ENCODE results near the gene MGAT4B.
A peak's percentile ranks its signal among the peaks of the same experiment; 100 is the strongest.
"Not testable (repeated sequence)": the region's sequence is repeated elsewhere in the genome, so short reads cannot be mapped to it uniquely, and the experiment has no call there.

Gene MGAT4B

DNA sequence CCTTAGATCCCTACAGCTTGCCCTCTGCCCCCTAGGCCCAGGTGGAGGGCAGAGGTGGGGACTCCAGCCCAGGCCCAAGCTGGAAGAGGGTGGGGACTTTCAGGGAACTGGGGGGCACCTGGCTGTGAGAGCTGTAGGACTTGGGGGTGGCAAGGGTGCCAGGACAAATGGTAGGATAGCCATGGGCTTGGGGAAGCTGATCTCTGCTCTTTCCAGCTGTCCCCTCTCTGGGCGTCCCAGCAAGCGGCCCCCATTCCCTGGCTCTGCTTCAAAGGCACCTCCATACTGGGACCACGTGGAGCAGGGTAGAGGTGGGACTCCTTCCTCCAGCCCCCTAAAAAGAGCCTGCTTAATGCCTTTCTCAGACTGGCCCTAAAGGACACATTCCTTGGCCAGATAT is 12.5 kb downstream of the MGAT4B start:
- DNase-seq, result no peak

DNA sequence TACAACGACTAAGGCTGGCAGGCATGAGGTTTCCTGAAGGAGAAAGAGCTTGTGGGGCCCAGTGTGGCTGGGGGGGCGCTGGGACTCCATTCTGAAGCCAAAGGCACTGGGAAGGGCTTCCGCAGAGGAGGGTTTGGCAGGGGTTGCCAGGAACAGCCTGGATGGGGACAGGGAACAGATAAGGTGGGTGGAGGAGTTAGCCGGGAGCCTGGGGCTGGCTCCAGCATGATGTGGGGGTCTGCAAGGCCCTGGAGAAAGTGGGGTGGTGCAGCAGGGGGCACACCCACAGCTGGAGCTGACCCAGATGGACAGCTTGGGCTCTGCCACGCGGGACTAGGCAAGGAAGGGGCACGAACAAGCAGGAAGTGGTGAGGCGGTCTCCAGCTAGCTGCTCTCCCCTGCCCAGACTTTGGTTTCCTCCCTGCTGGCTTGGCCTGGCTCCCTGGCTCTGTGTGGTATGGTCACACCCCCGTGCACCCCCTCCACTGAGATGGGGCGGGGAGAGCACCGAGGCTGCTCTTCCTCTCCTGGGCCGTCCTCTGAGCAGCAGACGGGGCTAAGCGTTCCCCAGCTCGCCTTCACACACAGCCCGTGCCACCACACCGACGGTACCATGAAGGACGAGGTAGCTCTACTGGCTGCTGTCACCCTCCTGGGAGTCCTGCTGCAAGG is 13.1 kb downstream of the MGAT4B start, which contains the start of gene LTC4S:
Gene LTC4S (plus strand): TSS at position 519 of the 672 bp plus-strand sequence. CDS start 95 bp downstream, at position 614.
- DNase-seq, result peak; percentile 51

DNA sequence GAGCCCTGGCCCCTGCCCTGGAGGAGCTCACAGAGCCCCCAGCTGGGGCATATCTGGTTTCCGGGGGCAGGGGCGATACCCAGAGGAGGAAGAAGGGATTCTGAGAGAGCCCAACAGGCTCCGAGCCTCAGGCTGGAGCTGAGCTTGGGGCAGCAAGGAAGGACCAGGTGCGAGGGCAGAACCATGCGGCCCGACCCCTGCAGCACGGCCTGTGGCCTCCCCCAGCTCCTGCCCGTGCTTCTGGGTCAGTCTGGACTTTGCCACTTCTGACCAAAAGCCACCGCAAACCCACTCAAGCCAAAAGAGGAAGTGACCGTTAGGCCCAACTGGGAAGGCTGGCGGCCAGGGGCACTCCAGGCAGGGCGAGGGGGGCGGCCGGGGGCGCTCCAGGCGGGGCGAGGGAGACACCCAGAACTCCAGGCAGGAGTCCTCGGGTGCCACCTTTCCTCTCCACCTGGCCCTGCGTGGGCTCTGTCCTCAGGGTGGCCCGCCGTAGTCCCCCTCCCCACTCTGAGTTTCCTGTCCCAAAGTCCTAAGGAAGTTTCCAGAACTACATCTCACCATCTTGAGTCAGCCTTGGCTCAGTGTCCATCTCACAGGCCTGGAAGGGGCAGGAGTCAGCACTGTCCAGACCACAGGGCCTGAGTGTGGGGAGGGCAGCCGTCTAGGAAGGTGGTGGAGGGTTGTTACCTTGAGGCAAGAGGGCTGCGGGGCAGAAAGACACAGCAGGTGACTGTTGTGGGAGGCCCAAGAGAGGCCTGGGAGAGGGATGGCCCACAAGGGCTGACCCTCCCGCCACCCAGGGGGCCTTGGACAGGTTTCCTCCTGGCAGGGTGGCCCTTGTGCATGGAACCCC is 13.8 kb downstream of the MGAT4B start:
- no peak for DNase-seq

DNA sequence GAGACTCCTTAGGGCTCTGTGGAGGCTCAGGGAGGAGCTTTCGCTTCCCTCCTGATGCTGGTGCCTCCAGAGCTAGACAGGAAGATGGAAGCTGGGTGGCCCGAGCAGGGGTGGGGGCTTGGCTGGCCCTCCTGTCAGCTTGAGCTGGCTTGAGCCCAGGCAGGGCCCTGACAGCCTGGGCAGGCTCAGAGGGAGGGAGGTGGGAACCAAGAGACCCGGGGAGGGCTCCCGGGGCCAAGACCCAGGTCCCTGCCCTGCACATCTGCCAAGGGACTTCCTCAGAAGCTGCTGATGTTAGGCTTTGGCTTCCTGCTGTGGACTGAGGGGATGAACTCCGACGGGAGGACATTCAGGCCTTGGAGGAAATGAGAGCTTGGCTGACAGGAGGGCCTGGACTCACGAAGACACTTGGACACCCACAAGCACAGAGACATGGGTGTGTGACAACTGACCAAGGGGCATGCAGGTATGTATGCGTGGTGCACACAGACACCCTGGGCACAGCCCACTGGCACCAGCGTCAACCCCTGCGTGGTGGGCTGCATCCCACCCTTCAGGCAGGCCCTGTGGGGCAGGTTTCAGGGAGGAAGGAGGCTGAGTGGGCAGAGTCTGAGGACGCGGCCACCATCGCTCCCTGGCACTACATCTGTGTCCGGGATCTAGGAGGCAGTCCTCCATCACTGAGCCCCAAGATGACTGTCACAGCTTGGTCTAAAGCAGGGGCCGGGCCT is 14.6 kb downstream of the MGAT4B start:
- no peak for DNase-seq

DNA sequence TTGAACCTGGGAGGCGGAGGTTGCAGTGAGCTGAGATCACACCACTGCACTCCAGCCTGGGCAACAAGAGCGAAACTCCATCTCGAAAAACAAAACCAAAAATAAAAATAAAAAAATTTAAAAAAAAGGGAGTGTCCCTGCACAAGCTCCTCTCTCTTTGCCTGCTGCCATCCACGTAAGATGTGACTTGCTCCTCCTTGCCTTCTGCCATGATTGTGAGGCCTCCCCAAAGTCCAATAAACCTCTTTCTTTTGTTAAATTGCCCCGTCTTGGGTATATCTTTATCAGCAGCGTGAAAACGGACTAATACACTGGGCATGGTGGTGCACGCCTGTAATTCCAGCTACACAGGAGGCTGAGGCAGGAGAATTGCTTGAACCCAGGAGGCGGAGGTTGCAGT is 17.4 kb downstream of the MGAT4B start:
- DNase-seq, result not testable (repeated sequence)

DNA sequence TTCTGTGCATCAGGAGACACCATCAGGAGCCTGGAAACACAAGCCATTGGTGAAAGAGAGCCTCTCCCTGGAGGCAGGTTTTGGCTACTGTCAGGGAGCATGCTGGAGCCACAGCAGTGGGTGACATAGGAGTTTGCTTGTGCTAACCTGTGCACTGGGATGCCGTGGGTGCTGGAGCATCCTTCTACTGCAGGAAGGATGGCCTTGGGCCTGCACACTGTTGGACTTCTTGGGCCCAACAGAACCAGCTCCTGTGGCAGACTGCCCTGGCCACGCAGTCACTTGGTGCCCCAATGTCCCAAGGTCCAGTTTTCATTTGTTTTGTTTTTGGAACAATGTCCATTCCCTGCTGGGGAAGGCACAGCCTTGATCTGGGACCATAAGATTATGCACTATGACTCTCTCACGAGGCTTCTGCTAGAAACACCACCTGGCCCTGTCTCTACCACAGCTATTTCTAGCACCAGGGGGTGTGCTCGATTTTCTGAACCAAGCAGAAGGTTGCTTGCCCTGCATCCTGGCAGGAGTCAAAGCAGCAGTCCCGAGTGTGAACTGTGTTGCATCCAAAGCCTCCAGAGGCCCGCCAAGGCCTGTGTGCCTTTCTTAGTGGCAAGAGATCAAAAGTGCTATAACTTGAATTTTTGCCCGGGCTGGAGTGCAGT is 18.3 kb downstream of the MGAT4B start:
- no peak for DNase-seq

DNA sequence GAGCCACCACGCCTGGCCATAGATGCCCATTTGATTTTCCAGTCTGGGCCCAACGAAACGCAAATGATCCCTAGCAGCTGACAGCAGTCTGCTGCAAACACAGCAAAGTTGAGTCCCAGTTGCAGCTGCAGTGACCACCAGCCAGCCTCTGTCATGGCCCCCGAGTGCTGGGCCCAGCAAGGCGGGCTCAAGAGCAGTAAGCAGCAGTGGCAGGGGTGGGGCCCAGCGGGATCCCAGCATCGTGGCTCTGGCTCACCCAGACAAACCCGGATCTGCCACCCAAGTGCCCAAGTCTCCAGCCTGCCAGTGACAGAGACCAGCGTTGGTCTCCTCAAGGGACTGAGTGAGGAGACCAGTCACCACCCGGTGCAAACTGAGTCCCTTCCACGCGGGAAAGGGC is 19.8 kb downstream of the MGAT4B start:
- no peak for DNase-seq

DNA sequence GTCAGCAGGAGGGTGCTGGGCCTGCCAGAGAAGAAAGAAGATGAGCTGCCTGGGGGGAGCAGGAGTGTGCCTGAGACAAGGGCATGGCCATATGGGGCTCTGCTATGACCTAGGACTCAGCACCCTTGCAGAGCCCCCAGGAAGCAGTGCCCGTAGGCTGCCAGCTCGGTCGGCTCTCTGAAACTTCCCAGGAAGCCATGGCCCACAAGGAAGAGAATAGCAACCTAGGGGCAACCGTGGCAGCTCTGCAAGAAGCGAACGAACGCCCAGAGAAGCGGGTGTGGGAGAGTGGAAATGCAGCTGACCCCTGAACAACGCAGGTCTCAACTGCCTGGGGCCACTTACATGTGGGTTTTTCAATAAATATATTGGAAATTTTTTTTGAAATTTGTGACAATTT is 23.5 kb downstream of the MGAT4B start:
- no peak for DNase-seq

DNA sequence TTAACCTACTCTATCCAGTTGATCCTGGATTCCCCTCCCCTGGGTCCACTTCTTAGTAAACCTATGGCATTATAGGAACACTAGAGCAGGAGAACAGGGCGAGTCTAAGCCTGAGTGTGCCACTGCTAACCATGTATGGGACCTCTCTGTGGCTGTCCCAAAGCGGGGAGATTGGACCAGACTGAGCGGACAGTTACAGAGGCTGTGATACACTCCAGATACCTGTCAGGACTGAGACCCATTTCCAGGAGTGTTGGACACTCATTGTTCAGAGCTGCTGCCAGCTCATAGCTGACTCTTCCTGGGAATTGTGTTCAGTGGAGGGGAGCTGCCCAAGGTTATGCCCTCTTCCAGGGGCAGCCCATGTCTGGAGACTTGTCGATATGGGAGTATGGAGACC is 24.8 kb downstream of the MGAT4B start:
- DNase-seq, result no peak

DNA sequence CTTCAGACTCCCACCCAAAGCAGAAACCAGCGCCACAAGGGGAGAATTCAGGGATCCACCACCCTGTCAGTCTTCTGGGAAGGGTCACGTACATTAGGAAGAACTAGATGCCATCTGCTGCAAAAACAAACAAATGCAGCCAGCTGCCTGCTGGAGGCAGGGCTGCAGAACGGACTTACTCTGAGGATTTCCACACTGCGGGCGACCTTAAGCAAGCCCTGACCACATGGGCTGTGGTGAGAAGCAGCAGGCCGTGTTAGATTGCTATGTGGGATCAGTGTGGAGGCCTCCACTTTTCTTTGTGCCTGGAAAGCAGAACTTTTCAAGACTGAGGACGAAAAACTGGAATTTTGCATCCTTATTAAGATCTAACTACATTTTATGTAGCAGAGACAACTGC is 26.3 kb downstream of the MGAT4B start:
- no peak for DNase-seq

DNA sequence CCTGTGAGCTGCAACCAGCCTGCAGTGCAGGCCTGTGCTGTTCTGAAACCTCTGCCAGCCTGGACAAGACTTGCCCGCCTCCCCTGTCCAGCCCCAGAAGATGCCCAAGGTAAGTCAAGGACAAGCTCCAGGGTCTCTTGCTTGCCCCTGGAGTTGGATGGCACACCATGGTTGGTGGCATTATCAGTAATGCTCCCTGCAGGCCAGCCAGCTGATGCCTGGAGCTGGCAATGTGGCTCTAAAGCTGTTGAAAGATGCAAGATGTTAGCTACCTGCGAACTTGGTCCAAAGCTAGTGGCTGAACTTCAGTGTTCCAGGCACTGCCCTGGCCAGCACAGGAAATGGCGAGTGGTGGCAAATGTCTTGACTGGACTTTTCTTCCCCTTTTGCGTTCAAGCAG is 26.8 kb downstream of the MGAT4B start:
- DNase-seq, result no peak

DNA sequence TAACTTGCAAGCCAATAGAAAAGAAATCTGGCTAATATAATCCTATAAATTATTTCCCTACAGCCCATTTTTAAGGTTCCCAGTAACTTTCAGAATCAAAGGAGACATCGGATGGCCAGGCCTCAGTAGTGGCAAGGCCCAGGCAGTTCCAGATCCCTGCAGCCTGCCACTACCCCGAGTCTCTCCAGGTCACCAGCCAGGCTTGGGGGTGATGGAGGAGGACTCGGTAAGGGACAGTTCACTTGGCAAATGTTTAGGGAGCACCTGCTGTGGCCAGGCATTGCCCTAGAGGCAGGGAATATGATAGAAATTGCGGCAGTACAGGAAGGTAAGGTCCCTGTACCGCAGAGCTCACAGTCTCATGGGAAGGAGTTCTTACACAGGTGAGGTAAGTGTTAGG is 28.1 kb downstream of the MGAT4B start:
- no peak for DNase-seq

DNA sequence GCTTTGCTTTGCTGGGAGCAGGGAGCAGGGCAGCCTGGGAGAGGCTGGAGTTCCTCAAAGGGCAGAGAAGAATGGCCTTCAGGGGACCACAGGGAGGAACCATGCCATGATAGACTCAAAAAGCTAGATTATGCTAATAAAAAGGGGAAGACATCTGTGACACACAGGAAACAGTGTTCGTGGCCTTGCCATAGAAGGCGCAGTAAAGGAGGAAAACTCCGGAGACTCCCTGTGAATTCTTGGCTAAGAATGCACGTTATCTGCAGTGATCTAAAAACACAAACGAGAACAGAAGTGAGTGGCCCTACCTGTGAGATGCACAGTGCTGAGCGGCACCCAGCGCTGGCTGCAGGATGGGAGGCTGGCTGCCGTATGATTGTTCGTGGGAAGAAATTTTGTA is 28.8 kb downstream of the MGAT4B start:
- no peak for DNase-seq

DNA sequence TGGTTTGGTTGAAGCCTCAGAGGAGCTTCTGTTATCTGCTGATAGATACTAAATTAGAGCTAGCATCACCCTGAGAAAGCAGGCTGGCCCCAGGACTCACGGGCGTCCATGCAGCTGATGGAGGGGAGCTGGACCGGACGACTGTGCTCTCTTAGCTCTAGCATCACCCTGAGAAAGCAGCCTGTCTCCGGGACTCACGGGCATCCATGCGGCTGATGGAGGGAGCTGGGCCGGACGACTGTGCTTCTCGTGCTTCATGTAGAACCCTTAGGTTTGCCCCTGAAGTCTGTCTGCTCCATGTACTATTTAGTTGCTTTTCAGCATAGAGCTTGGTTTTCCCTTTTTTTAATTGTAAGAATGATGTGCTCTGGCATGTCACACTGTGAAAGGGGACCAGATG is 29.2 kb downstream of the MGAT4B start:
- DNase-seq, result no peak

DNA sequence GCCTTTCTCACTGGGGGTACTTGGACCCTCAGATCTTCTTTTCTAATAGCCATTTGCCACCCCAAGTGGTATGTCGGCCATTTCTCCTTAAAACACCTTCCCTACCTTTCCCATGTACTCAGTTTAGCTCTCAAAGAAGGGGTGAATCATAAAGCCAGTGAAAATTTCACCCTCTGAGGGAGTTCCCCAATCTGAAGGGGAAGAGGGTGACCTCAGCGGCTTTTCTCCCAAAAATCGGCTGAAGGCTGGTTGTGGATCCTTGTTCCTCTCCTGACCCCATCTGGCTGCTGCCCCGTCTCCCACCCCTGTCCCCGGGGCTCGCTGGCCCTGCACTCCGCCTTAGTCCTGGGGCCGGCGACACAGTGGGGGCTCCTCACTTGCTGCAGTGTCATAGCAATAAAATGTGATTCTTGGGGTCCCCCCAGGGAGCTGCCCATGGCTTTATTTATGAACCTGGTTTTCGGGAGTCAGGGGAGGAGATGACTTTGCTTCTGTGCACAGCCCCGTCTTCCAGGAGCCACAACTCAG is 30.2 kb downstream of the MGAT4B start:
- DNase-seq, result no peak

DNA sequence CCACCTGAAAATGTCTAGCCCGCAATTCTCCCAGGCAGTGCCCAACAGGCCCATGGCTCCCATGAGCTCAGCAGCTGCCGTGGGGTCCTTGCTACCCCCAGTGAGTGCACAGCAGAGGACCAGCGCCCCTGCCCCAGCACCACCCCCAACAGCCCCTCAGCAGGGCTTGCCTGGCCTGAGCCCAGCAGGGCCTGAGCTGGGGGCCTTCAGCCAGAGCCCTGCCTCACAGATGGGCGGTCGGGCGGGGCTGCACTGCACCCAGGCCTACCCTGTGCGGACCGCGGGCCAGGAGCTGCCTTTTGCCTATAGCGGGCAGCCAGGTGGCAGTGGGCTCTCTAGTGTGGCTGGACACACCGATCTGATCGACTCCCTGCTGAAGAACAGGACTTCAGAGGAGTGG is 32.2 kb downstream of the MGAT4B start:
- DNase-seq, result no peak

DNA sequence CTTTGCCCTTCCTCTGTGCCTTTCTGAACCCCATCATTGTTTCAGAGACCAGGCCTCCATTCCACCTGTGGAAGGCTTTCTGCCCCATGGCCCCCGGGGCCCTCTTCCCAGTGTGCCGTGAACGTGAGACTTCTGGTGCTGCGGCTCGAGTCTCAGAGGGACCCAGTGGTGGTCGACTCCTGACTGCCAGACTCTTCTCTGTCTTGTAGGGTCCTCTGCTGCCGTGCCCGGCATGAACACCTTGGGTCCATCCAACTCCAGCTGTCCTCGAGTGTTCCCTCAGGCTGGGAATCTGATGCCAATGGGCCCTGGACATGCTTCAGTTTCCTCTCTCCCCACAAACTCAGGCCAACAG is 33.0 kb downstream of the MGAT4B start:
- no peak for DNase-seq

DNA sequence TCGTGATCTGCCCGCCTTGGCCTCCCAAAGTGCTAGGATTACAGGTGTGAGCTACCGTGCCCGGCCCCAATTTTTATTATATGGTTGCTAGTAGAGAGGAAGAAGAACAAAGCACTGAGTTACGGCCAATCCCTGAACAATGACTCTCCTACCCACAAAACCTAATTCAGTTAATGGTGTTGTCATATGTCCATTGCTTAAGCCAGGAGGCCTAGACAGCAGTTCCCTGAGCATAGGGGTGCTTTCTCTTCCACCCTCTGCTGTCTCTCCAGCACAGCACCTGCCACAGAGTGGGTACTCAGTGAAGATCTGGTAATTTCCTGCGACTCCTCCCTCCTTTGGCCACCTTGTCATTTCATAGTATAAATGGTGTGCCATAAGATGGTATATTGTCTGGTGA is 34.3 kb downstream of the MGAT4B start:
- DNase-seq, result no peak

DNA sequence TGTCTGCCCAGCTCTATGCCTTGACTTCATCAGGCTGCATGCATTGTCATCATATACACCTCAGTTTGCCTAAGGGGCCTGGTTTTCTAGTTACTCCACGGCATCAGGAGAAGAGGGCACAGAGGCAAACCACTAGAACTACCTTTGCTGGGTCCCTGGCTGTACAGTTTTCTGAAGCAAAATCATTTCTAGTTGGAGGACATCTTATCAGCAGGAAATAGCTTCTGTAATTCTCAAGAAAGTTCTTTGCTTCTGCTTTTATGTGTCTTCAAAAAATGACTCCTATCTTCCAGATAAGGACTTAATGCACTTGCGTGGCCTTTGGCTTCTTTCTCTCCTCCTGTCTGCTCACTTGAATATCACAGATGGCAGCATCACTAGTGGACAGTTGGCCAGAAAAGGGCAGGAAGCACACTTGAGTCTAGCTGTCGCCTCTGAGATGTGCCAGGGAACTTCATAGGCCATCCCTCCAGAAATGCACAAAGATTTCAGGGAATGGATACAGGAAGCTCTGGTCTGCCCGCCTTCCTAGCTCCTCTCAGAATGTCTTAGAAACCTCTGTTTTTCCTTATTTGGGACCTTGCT is 35.3 kb downstream of the MGAT4B start:
- no peak for DNase-seq

DNA sequence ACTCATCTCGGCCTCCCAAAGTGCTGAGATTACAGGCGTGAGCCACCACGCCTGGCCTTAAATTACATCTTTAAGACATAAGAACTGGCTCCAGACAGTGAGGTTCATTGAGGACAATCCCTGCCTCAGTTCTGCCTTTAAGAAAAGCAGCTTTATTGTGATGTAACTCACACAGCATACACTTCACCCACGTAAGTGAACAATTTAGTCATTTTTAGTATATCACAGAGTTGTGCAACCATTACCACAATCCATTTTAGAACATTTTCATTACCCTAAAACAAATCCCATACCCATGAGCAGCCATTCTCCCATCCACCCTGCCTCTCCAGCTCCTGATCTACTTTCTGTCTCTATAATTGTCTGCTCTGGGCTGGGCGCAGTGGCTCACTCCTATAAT is 36.9 kb downstream of the MGAT4B start:
- no peak for DNase-seq

DNA sequence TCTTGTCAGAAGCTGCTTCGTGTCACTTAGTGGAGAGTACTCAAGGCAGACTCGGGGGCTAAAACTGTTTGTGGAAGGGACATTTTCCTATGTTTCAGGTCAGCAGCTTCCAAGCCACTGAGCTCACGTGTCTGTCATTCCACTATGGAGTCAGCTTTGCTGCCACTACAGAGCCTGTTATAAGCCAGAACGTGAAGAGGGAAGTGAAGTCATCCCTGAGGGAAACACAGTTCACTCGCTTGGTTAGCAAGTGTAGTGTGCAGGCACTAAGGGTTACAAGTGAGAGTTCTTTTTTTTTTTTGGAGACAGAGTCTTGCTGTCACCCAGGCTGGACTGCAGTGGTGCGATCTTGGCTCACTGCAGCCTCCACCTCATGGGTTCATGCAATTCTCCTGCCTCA is 37.4 kb downstream of the MGAT4B start:
- DNase-seq, result no peak

DNA sequence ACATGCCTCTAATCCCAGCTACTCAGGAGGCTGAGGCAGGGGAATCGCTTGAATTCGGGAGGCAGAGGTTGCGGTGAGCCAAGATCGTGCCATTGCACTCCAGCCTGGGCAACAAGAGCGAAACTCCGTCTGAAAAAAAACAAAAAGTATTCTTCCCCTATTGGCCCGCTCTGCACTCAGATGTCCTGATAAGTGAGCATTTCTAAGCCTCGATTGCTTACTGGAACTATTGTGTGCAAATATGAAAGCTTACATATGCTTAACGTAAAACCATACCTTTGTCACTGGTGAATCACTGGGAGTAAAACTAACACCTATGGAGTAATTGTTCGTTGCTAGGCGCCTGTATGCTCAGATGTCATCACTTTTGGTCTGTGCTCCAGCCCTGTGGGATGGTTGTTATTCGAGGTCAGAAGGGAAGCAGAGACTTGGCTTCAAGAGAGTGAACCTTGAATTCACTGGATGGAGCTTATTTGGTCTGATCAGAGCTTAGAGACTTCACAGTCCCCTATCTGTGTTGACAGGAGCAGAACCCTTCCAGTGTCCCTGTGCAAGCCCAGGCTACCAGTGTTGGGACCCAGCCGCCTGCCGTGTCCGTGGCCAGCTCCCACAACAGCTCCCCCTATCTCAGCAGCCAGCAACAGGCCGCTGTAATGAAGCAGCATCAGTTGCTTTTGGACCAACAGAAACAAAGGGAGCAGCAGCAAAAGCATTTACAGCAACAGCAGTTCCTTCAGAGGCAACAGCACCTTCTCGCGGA is 38.2 kb downstream of the MGAT4B start:
- no peak for DNase-seq
